H9 (cell line): ENCODE results near the gene CERK. TPM values are rescaled to one million over a fixed set of nuclear protein-coding genes. Genes with fewer than 3 reads are reported as not detected.

Experiments used
- DNase-seq: peaks from one replicate; pipeline ENCODE4 v3.0.0-alpha.2; 2017
- H2AFZ ChIP-seq: one replicate; pipeline ENCODE4 v1.6.1; 2013; ENCODE audit warnings: mild to moderate bottlenecking, low read length, control low read depth, moderate library complexity
- H2AK5ac ChIP-seq: 2 replicates; pipeline ENCODE4 v1.6.1; 2013; ENCODE audit warnings: low read length, control low read depth, mixed read lengths; ENCODE audit not compliant: insufficient read length
- H2BK120ac ChIP-seq: one replicate; pipeline ENCODE4 v1.6.1; 2013; ENCODE audit warnings: low read depth, mild to moderate bottlenecking, low read length, control low read depth, inconsistent platforms; ENCODE audit not compliant: poor library complexity, severe bottlenecking
- H2BK12ac ChIP-seq: 2 replicates; pipeline ENCODE4 v1.6.1; 2013; ENCODE audit warnings: low read length, control low read depth, mixed read lengths, low read depth; ENCODE audit not compliant: insufficient read length
- H2BK15ac ChIP-seq: 2 replicates; pipeline ENCODE4 v1.6.1; 2013; ENCODE audit warnings: low read depth, low read length, control low read depth
- H2BK20ac ChIP-seq: one replicate; pipeline ENCODE4 v1.6.1; 2013; ENCODE audit warnings: low read depth, mild to moderate bottlenecking, low read length, control low read depth, inconsistent platforms; ENCODE audit not compliant: poor library complexity, severe bottlenecking
- H2BK5ac ChIP-seq: 2 replicates; pipeline ENCODE4 v1.6.1; 2013; ENCODE audit warnings: low read length, control low read depth, mixed read lengths; ENCODE audit not compliant: insufficient read length
- H3K14ac ChIP-seq: 2 replicates; pipeline ENCODE4 v1.6.1; 2013; ENCODE audit warnings: low read length, control low read depth; ENCODE audit not compliant: insufficient read depth
- H3K18ac ChIP-seq: 2 replicates; pipeline ENCODE4 v1.6.1; 2013; ENCODE audit warnings: low read depth, mild to moderate bottlenecking, mixed read lengths, low read length, control low read depth; ENCODE audit not compliant: insufficient read length
- H3K23ac ChIP-seq: 2 replicates; pipeline ENCODE4 v1.6.1; 2013; ENCODE audit warnings: low read length, control low read depth, mixed read lengths, low read depth; ENCODE audit not compliant: insufficient read length
- H3K23me2 ChIP-seq: 2 replicates; pipeline ENCODE4 v1.6.1; 2013; ENCODE audit warnings: low read depth, mild to moderate bottlenecking, mixed read lengths, low read length, control low read depth; ENCODE audit not compliant: insufficient read length, poor library complexity, severe bottlenecking
- H3K27ac ChIP-seq: 2 replicates; pipeline ENCODE4 v1.5.1; 2013; ENCODE audit warnings: low read length, control low read depth, mixed read lengths, low read depth; ENCODE audit not compliant: insufficient read length
- H3K27me3 ChIP-seq: 2 replicates; pipeline ENCODE4 v1.6.1; 2013; ENCODE audit warnings: low read length, control low read depth, inconsistent platforms; ENCODE audit not compliant: insufficient read depth
- H3K4ac ChIP-seq: 2 replicates; pipeline ENCODE4 v1.6.1; 2013; ENCODE audit warnings: low read depth, mild to moderate bottlenecking, control low read depth, inconsistent platforms, low read length, moderate library complexity
- H3K4me1 ChIP-seq: 2 replicates; pipeline ENCODE4 v1.6.1; 2013; ENCODE audit warnings: low read length, control low read depth, inconsistent platforms; ENCODE audit not compliant: insufficient read depth
- H3K4me2 ChIP-seq: 2 replicates; pipeline ENCODE4 v1.6.1; 2013; ENCODE audit warnings: low read length, control low read depth, mixed read lengths; ENCODE audit not compliant: insufficient read length, insufficient read depth
- H3K56ac ChIP-seq: 2 replicates; pipeline ENCODE4 v1.6.1; 2013; ENCODE audit warnings: low read depth, mild to moderate bottlenecking, mixed read lengths, low read length, control low read depth; ENCODE audit not compliant: insufficient read length
- H3K79me1 ChIP-seq: 2 replicates; pipeline ENCODE4 v1.6.1; 2013; ENCODE audit warnings: low read depth, mild to moderate bottlenecking, moderate library complexity, low read length, control low read depth, inconsistent platforms; ENCODE audit not compliant: insufficient read depth, poor library complexity, severe bottlenecking
- H3K79me2 ChIP-seq: 2 replicates; pipeline ENCODE4 v1.6.1; 2013; ENCODE audit warnings: low read length, control low read depth, inconsistent platforms; ENCODE audit not compliant: insufficient read depth
- H3K9ac ChIP-seq: 2 replicates; pipeline ENCODE4 v1.6.1; 2013; ENCODE audit warnings: low read length, control low read depth, mixed read lengths; ENCODE audit not compliant: insufficient read length; ENCODE audit errors: extremely low read depth
- H3K9me3 ChIP-seq: one replicate; pipeline ENCODE4 v1.6.1; 2013; ENCODE audit warnings: low read depth, low read length, inconsistent platforms; ENCODE audit not compliant: control insufficient read depth
- H3T11ph ChIP-seq: one replicate; pipeline ENCODE4 v1.6.1; 2013; ENCODE audit warnings: mild to moderate bottlenecking, low read length, control low read depth, inconsistent platforms
- H4K20me1 ChIP-seq: one replicate; pipeline ENCODE4 v1.6.1; 2013; ENCODE audit not compliant: control insufficient read depth, insufficient read length, insufficient read depth
- H4K5ac ChIP-seq: 2 replicates; pipeline ENCODE4 v1.6.1; 2013; ENCODE audit warnings: low read depth, mild to moderate bottlenecking, mixed read lengths, low read length, control low read depth; ENCODE audit not compliant: insufficient read length
- H4K8ac ChIP-seq: replicated peaks from 2 replicates; pipeline ENCODE4 v1.6.1; 2013; ENCODE audit warnings: low read length, control low read depth, mixed read lengths, low read depth; ENCODE audit not compliant: insufficient read length
- H4K91ac ChIP-seq: 2 replicates; pipeline ENCODE4 v1.6.1; 2013; ENCODE audit warnings: low read depth, mild to moderate bottlenecking, moderate library complexity, mixed read lengths, low read length, control low read depth; ENCODE audit not compliant: insufficient read length
- H3K27ac Mint-ChIP-seq, 3 experiments: 2 replicates in 2 of 3; 3 replicates in 1 of 3; pipeline ENCODE4 v1.8.0; 2020 to 2021; ENCODE audit warnings: mixed read lengths in 3 of 3, mild to moderate bottlenecking in 1 of 3, moderate library complexity in 1 of 3
- H3K27me3 Mint-ChIP-seq: 2 replicates; pipeline ENCODE4 v1.8.0; 2021; ENCODE audit warnings: low read depth, mild to moderate bottlenecking, moderate library complexity, mixed read lengths
- H3K36me3 Mint-ChIP-seq, 3 experiments: 2 replicates in 2 of 3; 3 replicates in 1 of 3; pipeline ENCODE4 v1.8.0; 2020 to 2021; ENCODE audit warnings: low read depth in 3 of 3, mixed read lengths in 3 of 3; ENCODE audit not compliant: insufficient read depth in 1 of 3
- H3K4me1 Mint-ChIP-seq, 2 experiments: 2 replicates each; pipeline ENCODE4 v1.8.0; 2020; ENCODE audit warnings: mixed read lengths in 2 of 2
- H3K4me3 Mint-ChIP-seq, 2 experiments: 2 replicates in 1 of 2; 3 replicates in 1 of 2; pipeline ENCODE4 v1.8.0; 2020 to 2021; ENCODE audit warnings: mild to moderate bottlenecking in 2 of 2, mixed read lengths in 2 of 2, moderate library complexity in 1 of 2
- H3K9me3 Mint-ChIP-seq, 2 experiments: 2 replicates in 1 of 2; 3 replicates in 1 of 2; pipeline ENCODE4 v1.8.0; 2020; ENCODE audit warnings: mild to moderate bottlenecking in 2 of 2, mixed read lengths in 2 of 2, moderate library complexity in 1 of 2
- CTCF ChIP-seq: fragments of 200-600 bp; sonication (generic); conservative IDR thresholded peaks from 3 replicates; pipeline ENCODE4 v1.8.0; 2021; ENCODE audit warnings: antibody characterized with exemption, mild to moderate bottlenecking
- WGBS: extraction: QIAGEN DNeasy Blood & Tissue Kit; methylation state at CpG from one replicate; pipeline ENCODE4 v1.1.7; 2013; ENCODE audit warnings: missing lambda C conversion rate, low lambda C conversion rate, mixed read lengths; ENCODE audit not compliant: insufficient read length; ENCODE audit errors: extremely low coverage; 5-methylcytosine and 5-hydroxymethylcytosine counted together
- total RNA-seq: library from RNA; stranded (reverse); gene quantifications from 2 replicates; pipeline ENCODE4 v1.2.1, GENCODE V29; 2021

The CERK gene
- total RNA-seq, 1 experiment from 2014 or later, result 47.1 TPM

GRCh38 chr22:46641811-46642266, 96.2 kb downstream of the CERK start:
- no peak overlapping the region for H3T11ph ChIP-seq
- H3K27ac ChIP-seq, result no peak overlapping the region
- H3K23ac ChIP-seq, result no peak overlapping the region
- no peaks in the 10 kb centered on the region for H3K79me1 ChIP-seq
- no peak overlapping the region for H3K14ac ChIP-seq
- H4K91ac ChIP-seq, result no peak overlapping the region
- H3K9me3 ChIP-seq, result no peaks in the 10 kb centered on the region
- no peaks in the 10 kb centered on the region for H3K79me2 ChIP-seq
- Mint-ChIP-seq H3K27me3 (no peaks in the 10 kb centered on the region), H3K4me1 (peaks cover 3 to 22% of the 10 kb centered on the region in 2 experiments), H3K27ac (no peak overlapping the region), H3K9me3 (peaks cover 5 to 6% of the 10 kb centered on the region in 2 experiments; a peak in 3 of 5 replicates), H3K36me3 (peaks cover 0 to 6% (median 5%) of the 10 kb centered on the region in 3 experiments; a peak in 3 of 7 replicates), H3K4me3 (no peak overlapping the region)
- no peak overlapping the region for H3K18ac ChIP-seq
- no peak for TF ChIP-seq CTCF
- H2BK20ac ChIP-seq, result no peak overlapping the region
- H3K23me2 ChIP-seq, result no peaks in the 10 kb centered on the region
- WGBS, result no CpG with 5 or more reads among the region's 7 CpGs
- no peak overlapping the region for H4K8ac ChIP-seq
- H4K5ac ChIP-seq, result no peak overlapping the region
- H2AK5ac ChIP-seq, result no peak overlapping the region
- no peaks in the 10 kb centered on the region for H3K4me1 ChIP-seq
- no peaks in the 10 kb centered on the region for H3K27me3 ChIP-seq
- no peak overlapping the region for H2BK5ac ChIP-seq
- DNase-seq, result no peak
- no peak overlapping the region for H2BK12ac ChIP-seq
- H3K56ac ChIP-seq, result no peak overlapping the region
- no peak overlapping the region for H2BK15ac ChIP-seq
- H3K9ac ChIP-seq, result no peak overlapping the region
- H2AFZ ChIP-seq, result no peak overlapping the region
- no peak overlapping the region for H3K4ac ChIP-seq
- no peak overlapping the region for H2BK120ac ChIP-seq
- H3K4me2 ChIP-seq, result no peak overlapping the region
- H4K20me1 ChIP-seq, result no peaks in the 10 kb centered on the region
